Inflammatory macrophage (primary cell): ENCODE results near the gene CRB1.
"Not testable (repeated sequence)": the region's sequence is repeated elsewhere in the genome, so short reads cannot be mapped to it uniquely, and the experiment has no call there.

Experiments
- DNase-seq, 2 donors: peaks; one replicate each; pipeline ENCODE4 v3.0.0-alpha.2; 2020 to 2022

CRB1 gene

DNA sequence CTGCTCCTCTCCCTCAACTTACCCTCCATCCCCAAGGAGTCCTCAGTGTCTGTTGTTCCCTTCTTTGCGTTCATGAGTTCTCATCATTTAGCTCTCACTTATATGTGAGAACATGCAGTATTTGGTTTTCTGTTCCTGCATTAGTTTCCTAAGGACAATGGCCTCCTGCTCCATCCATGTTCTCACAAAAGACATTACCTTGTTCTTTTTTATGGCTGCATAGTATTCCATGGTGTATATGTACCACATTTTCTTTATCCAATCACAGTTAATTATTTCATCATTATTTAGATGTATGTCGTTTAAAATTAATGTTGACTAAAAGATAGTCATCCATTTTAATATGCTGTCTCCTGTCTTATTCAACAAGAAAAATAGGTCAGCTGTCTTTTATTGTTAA is 134.1 kb downstream of the CRB1 start:
- DNase-seq, result no peak

DNA sequence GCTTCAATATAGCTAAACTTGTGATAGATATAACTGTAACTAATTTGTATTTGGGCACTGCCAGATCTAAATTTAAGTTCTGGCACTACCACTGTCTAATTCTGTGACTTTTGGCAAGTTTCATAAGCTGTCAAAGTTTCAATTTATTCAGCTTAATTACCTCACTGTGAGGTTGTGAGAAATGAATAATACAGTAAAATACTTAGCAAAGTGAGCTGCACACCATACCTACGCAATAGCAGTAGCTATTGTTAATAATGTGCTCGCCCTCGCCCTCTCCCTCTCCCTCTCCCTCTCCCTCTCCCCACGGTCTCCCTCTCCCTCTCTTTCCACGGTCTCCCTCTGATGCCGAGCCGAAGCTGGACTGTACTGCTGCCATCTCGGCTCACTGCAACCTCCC is 136.7 kb downstream of the CRB1 start:
- DNase-seq, result not testable (repeated sequence)

DNA sequence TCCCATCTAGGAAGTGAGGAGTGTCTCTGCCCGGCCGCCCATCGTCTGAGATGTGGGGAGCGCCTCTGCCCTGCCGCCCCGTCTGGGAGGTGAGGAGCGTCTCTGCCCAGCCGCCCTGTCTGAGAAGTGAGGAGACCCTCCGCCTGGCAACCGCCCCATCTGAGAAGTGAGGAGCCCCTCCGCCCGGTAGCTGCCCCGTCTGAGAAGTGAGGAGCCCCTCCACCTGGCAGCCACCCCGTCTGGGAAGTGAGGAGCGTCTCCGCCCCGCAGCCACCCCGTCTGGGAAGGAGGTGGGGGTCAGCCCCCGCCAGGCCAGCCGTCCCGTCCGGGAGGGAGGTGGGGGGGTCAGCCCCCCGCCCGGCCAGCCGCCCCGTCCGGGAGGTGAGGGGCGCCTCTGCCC is 137.6 kb downstream of the CRB1 start:
- DNase-seq, result not testable (repeated sequence)

DNA sequence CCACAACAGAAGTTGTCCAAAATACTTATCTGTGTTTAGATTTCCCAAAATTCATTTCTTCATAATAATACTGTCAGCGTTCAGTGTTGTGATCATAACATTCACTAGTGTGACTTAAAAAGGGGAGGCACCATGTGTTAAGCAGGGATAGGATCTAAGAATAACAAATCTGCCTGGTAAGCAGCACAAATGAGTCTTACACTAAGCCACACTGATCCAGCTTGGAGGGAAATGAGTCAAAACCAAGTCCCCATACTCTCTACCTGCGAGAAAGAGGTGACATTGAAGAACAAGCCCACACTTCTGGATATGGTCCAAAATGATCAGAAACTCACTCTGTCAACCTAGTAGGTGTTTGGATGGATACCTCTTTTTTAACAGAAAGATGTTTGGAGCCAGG is 145.5 kb downstream of the CRB1 start:
- DNase-seq, result no peak

DNA sequence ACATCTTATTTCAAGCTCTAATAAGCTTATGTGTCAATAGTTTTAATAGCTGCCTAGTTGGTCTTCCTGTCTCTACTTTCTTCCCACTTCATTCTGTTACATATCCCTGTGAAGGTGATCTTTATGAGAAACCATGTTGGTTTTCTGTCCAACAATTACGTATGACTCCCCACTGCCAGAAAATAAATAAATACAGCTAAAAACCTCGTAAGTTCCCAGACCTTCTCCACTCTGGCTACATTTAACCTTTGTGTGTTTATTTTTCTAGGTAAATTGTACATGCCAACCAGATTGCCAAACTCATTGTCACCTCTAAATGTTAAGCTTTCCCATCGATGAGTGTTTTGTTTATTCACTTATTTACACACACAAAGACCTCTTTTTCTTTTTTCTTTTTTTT is 147.2 kb downstream of the CRB1 start:
- no peak for DNase-seq

DNA sequence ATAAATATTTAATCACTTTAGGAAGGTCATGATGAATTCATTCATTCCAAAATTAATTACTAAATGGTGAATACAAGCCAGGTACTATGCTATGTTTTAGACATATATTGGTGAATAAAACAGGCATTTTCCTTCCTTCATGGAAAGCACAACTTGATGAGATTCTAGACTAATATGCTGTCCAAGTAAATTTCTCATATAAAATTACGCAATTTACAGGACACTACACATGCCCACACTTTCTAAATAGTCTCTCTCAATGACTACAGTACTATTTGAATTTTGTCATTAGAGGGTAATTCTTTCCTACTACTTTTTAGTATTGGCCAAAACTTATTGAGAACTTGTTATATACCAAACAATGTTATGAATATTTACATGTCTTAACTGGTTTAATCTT is 150.6 kb downstream of the CRB1 start:
- DNase-seq, result no peak

DNA sequence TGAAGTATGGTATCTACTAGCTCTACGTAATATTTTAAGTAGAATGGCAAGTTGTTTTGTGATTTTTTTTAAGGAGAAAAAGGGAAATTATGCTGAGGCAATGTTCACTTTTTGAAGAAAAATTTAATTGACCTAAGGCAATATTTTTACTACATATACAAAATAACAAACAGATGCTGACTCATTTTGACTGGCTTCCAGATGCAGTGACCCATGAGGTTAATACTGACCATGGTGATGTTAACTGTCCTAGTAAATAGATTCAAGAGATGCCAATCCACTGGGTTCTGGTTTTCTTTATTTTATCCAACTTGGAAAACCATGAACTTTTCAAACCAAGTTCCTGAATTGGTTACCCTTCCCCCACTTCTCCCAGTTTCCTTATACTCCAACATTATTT is 154.9 kb downstream of the CRB1 start:
- no peak for DNase-seq

DNA sequence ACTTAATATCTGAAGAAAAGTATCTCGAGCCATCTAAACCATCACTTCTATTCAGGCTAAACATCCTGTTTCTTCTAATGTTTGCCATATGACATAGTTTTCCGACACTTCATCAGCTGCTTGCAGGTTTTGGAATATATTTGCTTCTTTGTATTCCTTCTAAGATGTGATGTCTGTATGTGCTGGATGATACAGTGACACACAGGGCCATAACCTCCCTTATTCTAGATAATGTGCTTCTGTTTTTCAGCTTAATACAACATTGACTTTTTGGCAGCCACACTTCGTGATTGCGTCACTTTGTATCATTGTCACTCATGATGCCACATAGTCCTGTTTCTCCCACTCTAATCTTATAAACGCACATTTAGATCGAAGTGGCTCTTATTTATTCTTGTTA is 156.3 kb downstream of the CRB1 start:
- no peak for DNase-seq

DNA sequence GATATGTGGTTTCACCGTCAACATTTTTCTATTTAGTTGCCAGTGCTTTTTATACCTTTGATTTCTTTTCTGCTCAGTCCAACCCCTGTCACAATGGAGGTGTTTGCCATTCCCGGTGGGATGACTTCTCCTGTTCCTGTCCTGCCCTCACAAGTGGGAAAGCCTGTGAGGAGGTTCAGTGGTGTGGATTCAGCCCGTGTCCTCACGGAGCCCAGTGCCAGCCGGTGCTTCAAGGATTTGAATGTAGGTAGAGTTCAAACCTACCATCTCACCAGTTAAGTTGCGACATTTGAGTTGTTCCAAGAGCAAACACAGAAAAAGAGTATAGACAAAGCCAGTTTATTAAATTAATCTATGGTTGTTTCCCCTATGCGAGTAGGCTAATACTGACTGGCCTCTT is 161.3 kb downstream of the CRB1 start:
- no peak for DNase-seq

DNA sequence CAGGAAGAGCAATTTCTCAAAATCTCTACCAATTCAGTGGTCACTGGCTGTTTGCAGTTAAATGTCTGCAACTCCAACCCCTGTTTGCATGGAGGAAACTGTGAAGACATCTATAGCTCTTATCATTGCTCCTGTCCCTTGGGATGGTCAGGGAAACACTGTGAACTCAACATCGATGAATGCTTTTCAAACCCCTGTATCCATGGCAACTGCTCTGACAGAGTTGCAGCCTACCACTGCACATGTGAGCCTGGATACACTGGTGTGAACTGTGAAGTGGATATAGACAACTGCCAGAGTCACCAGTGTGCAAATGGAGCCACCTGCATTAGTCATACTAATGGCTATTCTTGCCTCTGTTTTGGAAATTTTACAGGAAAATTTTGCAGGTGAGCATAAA is 167.2 kb downstream of the CRB1 start:
- no peak for DNase-seq

DNA sequence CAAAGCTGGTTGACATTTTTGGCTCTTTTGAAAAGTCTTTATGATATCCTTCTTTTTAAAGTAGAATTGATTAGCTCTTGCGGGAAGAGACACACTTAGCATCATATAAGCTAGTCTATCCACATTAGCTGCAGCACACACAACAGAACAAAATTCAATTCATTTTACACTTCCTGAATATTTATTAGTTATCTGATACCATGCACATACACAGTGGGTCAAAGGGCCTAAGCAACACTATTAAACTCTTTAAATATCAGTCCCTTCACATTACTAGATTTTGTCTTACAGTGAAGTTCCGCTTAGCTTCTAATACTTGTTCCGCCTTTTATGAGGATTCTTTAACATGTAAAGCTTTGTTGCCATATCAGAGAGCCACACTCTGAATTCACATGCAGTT is 169.5 kb downstream of the CRB1 start:
- no peak for DNase-seq

DNA sequence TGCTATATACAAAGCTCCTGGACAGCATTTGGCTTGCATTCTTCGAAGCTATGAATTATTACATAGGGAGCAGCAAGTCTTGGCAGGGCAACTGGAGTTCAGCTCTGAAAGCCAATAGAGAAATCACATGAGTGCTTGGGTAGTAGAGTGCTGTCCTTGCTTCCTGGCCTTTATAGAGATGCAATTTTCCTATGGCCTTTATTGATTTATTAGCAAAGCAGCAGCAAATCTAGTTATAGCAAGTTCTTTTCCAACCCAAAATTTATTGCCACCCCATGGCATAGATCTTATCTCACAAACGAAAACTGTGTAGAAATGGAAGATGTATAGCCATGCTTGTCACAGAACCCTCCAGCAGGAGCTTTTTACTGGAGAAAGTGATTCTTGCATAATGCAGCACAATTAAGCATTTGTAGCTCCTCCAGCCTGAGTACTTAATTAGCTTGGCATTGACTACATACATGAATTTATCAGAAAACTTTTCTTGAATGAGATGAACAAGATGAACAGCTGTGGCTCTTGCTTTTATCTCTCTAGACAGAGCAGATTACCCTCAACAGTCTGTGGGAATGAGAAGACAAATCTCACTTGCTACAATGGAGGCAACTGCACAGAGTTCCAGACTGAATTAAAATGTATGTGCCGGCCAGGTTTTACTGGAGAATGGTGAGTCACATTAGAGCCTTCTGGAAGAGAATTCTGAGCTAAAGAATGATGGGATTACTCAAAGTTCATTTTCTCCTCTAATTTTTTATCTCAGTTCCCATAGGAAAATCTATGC is 170.1 kb downstream of the CRB1 start:
- DNase-seq, result no peak

DNA sequence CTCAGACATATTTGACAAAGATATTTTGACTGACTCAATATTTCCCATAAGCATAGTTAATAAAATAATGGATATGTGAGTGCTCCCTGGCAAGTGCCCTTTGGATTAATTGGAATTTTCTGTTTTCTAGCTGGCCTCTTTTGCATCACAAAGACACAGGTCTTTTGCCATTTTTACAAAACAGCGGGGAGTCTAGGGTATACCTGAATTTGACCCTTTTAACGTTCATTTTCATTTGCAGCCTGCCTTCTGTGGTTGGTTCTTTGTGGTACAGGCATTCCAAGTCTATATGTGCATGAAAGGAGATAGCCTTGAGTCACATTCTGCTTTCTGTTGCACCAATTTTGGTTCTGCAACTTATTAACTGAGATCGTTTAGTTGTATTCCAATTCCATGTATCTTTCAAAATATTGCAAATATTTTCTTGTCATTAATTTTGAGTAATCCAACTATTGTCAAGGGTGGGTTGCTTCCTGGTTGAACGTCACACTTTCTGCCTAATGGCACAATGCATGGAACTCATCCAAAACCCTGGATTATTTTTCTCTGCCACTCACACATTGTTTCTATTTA is 171.7 kb downstream of the CRB1 start:
- no peak for DNase-seq

DNA sequence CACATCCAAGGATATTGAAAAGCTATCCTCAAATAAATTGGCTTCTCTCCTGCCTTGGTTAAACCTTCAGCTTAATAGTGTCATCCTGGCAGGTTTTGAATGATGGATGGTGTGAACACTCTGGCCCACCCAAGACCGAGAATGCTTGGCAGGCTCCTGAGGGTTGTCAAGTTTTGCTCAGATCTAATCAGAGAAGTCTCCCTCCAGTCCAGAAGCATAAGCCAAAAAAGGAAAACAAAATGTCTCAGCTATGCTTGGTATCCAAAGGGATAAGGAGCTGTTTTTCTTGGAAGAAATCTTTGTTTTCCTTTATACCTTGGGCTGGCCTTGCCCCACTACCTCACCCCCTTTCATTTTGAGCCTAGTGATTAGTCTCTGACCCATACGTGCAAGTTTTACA is 172.7 kb downstream of the CRB1 start:
- DNase-seq, result no peak

DNA sequence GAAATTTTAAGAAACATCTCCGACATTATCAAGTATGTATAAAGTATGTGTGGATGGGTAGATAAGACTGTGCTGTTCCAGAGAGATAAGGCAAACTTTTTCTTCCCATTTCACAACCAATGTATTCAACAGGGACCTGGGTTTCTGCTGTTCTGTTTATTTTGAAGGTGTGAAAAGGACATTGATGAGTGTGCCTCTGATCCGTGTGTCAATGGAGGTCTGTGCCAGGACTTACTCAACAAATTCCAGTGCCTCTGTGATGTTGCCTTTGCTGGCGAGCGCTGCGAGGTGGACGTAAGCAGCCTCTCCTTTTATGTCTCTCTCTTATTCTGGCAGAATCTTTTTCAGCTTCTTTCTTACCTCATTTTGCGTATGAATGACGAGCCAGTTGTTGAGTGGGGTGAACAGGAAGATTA is 174.0 kb downstream of the CRB1 start:
- no peak for DNase-seq

DNA sequence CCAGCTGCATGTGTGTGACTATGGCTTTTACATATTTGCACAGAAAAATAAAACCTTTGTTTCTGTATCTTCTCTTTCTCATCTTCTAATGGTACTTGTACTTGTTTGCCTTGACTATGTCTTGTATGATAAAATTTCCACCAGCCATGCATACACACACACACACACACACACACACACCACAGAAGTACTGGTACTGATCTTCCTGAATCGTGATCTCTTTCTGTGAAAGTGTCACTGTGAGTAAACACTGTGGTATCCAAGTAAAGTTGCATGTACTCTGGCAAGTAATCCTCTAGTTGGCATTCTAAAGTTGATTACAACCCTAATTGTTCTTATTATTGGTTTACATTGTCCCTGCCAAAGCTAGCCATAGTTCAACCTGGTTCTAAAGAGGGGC is 176.7 kb downstream of the CRB1 start:
- DNase-seq, result no peak

DNA sequence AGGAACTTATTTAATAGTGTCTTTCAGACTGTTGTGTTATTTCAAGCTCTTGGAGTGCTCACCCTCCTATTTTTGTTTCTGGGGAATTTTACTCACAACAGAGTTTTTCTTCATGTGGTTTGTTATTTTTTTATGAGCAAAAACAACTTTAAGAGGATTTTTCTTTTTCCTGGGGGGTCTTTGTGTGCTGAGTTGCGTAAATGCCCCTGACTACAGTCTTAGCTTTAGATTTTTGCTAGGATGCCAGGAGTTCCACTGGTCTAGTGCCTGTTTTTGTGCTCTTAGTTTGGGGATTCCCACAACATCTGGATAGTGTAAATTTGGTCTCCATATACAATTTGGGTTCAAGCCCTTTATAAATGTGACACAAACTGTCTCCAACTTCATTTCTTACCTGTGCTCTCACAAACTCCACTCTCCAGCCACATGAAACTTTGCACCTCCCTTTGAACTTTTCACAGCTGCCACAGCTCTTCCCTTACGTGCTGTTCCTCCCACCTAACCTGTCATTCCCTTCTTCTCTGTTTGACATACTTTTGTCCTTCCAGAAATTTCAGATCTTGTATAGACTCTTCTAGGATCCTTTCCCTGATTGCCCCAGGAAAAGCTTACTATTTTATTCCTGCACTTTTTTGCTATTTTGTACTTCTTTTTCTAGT is 180.2 kb downstream of the CRB1 start:
- no peak for DNase-seq

DNA sequence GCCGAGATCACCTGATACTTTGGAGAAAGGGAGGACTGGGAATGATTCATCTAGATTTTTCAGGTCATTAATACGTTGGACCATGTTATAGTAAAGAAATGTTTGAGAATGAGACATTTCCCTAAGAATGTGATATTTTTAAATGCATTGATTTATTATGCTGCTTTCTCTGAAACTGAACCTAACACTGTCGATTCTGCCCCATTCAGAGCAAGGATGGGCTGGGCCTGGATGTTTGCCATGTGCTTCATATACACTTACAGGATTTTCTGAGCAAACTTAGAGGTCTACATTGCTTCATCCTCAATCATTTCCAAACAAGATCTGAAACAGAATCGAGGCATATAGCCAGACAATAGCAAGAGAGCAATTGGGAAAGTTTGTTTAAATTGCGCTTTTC is 183.3 kb downstream of the CRB1 start:
- DNase-seq, result no peak

DNA sequence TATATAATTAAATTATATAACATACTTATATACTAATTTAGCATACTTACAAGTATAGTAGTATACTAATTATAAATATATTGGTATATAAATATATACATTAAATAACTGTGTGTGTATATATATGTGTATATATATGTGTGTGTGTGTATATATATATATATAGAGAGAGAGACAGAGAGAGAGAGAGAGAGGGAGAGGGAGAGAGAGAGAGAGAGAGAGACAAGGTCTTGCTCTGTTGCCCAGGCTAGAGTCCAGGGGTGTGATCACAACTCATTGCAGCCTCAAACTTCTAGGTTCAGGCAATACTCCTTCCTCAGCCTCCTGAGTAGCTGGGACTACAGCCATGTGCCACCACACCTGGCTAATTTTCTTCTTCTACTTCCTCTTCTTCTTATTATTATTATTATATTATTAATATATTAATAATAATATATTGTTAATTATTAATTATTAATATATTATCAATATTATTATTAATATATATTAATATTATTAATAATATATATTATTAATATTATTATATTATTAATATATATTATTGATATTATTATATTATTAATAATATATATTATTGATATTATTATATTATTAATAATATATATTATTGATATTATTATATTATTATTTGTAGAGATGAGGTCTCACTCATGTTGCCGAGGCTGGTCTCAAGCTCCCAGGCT is 185.5 kb downstream of the CRB1 start:
- no peak for DNase-seq

DNA sequence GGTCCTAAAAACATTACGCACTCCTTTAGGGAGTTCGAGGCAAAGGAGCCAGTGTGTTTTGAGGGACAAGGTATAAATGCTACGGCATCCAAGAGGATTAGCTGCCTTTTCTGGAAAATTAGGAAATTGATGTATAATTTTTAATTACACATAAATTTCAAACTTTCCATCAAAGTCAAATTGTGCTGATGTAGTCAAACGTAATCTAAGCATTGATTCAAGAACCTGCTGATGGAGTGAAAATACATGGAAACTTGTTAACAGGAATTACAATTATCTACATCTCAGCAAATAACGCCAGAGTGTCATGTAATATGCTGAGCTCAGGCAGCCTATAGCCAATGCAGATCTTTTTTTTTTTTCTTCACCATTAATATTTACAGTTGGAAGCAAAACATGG is 194.5 kb downstream of the CRB1 start:
- no peak for DNase-seq

DNA sequence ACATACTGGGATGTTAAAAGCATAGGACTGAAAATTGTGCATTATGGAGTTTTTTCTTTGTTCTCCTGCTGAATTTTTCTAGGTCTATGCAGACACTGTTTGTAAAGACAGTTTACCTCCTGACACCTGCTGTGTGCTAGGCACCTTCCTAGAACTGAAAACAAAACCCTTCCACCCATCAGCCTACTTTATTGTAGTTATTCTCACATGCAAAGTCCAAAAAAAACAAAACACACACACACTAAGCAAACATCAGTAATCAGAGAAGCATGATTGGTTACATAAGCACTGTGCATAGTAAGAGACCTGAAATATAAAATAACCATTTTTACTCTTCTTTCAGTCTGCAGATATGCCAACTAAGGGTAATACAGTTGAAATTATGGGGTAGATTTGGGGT is 195.1 kb downstream of the CRB1 start:
- no peak for DNase-seq

DNA sequence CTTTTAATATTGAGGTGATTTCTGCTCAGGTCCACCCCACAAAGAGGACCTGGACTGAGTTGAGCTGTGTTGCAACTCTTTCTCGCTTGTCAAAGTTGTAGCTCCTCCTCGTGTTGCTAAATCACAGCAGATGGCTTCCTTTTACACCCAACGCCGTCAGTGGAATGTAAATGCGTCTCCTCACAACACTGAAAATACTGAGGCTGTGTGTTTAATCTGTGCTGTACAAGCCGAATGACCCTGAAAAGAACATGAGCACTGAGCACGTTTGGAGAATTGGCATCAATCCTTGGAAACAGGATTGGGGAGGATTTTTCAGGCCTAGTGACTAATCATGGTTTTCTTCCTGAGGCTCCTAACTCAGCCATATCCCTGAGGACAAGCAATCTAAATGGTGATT is 196.0 kb downstream of the CRB1 start:
- peak; percentile 34 to 48 for DNase-seq

DNA sequence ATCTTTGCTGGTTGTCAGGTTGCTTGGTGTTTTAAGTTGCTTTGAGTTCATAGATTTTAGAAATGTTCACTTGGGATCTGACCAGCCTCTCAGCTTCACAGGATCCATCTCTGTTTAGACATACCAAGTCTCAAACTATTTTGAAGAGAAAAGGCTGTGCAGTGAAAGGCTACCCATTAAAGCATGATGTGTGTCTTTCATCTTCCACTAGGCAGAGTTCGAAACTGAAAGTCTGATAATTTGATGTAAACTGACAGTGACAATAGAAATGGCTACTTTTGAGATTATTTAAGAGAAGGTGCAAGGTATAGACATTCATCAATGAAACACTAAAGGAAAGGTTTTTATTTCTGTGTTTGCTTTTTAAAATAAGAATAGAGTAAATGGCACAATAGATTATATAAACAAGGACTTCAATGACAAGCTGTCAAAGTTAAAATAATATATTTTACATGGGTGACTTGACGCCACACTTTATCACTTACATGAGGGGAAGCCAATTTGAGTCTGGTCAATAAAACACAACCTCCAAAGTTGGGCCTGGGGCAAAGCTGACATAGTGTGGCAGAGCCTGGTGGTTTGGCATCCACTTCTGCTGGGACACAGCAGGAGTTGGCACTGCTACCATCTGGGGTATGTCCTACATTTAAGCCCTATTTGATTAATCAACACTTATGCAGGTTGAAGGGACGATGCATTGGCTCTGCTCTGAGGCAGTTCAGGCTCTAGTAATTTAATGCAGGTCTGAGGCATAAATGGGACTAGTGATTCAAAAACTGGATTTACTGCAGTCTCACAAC is 197.7 kb downstream of the CRB1 start:
- no peak for DNase-seq
